ENCODE results near the gene SPIRE2.

Gene SPIRE2

GRCh38 chr16:89845417-89845816 lies 17.1 kb downstream of the SPIRE2 start:
- Histone ChIP-seq H2BK120ac (ENCODE audit: low read depth, low read length) (no peak overlapping the region), H3K23ac (ENCODE audit: low read length) (no peak overlapping the region), H3K79me1 (ENCODE audit: low read length) (no peaks in the 10 kb centered on the region), H3K27me3 (ENCODE audit: insufficient read depth, low read length, poor library complexity) (no peaks in the 10 kb centered on the region), H4K8ac (ENCODE audit: low read depth, low read length) (no peak overlapping the region), H2BK5ac (ENCODE audit: low read length) (no peak overlapping the region), H3K27ac (ENCODE audit: low read depth, low read length) (no peak overlapping the region), H3K36me3 (ENCODE audit: control insufficient read depth, insufficient read depth, low read length) (no peaks in the 10 kb centered on the region), H2AK5ac (ENCODE audit: low read length) (no peak overlapping the region), H3K18ac (ENCODE audit: low read length) (no peak overlapping the region), H3K9ac (ENCODE audit: low read length) (no peak overlapping the region), H3K4me2 (ENCODE audit: low read length) (no peak overlapping the region), H3K4me1 (ENCODE audit: control insufficient read depth, low read depth, low read length) (no peaks in the 10 kb centered on the region), H3K4me3 (ENCODE audit: low read length) (no peak overlapping the region), H4K5ac (ENCODE audit: low read length) (no peak overlapping the region), H3K4ac (ENCODE audit: low read depth, low read length) (no peak overlapping the region), H2BK15ac (replicated peaks; ENCODE audit: low read depth) (no peak overlapping the region), H3K79me2 (ENCODE audit: control insufficient read depth, insufficient read depth, low read length) (no peaks in the 10 kb centered on the region), H3K56ac (ENCODE audit: low read length) (no peak overlapping the region)
- WGBS (ENCODE audit: extremely low coverage, insufficient coverage, low lambda C conversion rate) = no CpG with 5 or more reads among the region's 13 CpGs
- DNase-seq = no peak

DNA sequence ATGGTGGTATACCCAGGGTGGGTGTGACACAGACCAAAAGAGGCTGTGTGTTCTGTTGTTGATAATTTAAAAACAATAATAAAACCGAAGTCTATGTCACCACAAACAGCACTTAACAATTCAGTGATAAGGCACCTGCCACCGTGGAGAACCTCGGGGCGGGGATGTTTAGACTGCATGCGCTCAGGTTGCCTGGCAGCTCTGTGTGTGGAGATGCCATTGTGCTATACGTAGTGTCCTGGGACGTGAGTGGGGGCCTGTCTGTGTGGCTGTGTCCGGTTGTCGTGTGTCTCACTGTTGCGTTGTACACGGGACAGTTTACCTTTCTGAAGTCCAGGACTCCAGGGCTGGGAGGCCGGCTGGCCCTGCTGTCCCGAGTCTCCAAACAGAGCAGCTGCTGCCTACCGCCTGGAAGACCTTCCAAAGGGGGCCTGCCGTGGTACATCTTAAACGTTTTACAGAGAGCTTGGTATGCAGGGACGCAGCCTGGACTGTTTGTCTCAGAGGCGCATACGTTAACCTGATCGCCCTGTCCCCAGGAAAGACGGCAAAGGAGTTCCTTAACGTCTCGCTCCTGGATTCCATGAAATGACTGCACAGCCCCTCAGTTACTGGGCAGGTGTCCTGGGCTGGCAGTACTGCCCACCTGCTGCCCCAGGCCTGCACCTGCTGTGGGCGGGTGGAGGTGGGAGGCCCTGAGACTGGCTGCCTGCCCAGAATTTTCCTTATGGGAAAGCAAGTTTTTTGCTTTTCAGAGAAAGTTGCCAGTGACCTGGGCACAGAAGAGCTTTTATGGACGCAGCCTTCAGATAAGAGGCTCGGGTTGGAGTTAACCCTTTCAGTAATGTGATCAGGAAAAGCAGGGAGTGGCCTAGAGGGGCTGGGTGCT lies 19.0 kb downstream of the SPIRE2 start:
- no peak overlapping the region for H2AK5ac ChIP-seq (ENCODE audit: low read length)
- H3K4ac ChIP-seq (ENCODE audit: low read depth, low read length) = no peak overlapping the region
- H2BK120ac ChIP-seq (ENCODE audit: low read depth, low read length) = no peak overlapping the region
- H3K27ac ChIP-seq (ENCODE audit: low read depth, low read length) = no peak overlapping the region
- H3K79me1 ChIP-seq (ENCODE audit: low read length) = no peaks in the 10 kb centered on the region
- H4K5ac ChIP-seq (ENCODE audit: low read length) = no peak overlapping the region
- H3K23ac ChIP-seq (ENCODE audit: low read length) = no peak overlapping the region
- no peaks in the 10 kb centered on the region for H3K4me1 ChIP-seq (ENCODE audit: control insufficient read depth, low read depth, low read length)
- H3K36me3 ChIP-seq (ENCODE audit: control insufficient read depth, insufficient read depth, low read length) = no peaks in the 10 kb centered on the region
- H3K18ac ChIP-seq (ENCODE audit: low read length) = no peak overlapping the region
- no peak overlapping the region for H3K9ac ChIP-seq (ENCODE audit: low read length)
- no peak overlapping the region for H3K4me3 ChIP-seq (ENCODE audit: low read length)
- no CpG with 5 or more reads among the region's 26 CpGs for WGBS (ENCODE audit: extremely low coverage, insufficient coverage, low lambda C conversion rate)
- H3K27me3 ChIP-seq (ENCODE audit: insufficient read depth, low read length, poor library complexity) = no peaks in the 10 kb centered on the region
- H4K8ac ChIP-seq (ENCODE audit: low read depth, low read length) = no peak overlapping the region
- H3K56ac ChIP-seq (ENCODE audit: low read length) = no peak overlapping the region
- H3K4me2 ChIP-seq (ENCODE audit: low read length) = no peak overlapping the region
- no peaks in the 10 kb centered on the region for H3K79me2 ChIP-seq (ENCODE audit: control insufficient read depth, insufficient read depth, low read length)
- no peak overlapping the region for H2BK15ac ChIP-seq (replicated peaks; ENCODE audit: low read depth)
- no peak overlapping the region for H2BK5ac ChIP-seq (ENCODE audit: low read length)
- no peak for DNase-seq

DNA sequence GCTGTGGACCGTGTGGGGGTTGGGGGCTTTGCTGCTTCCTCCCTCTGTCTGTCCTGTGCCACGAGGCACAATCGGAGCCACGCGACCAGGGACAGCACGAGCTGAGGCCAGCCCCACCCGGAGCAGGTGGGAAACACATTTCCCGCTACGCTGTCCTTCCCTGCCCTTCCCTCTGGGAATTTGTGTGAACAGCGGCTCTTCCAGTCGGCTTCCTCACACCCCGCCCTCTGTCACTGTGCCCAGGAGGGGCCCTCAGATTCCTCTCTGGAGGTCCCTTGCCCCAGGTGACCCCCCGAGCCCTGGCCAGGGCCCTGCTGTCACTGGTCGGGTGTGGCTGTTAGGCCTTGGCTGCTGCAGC lies 19.6 kb downstream of the SPIRE2 start:
- Histone ChIP-seq H3K27ac (ENCODE audit: low read depth, low read length) (no peak overlapping the region), H3K18ac (ENCODE audit: low read length) (no peak overlapping the region), H3K23ac (ENCODE audit: low read length) (no peak overlapping the region), H2AK5ac (ENCODE audit: low read length) (no peak overlapping the region), H4K8ac (ENCODE audit: low read depth, low read length) (no peak overlapping the region), H3K79me1 (ENCODE audit: low read length) (no peaks in the 10 kb centered on the region), H3K36me3 (ENCODE audit: control insufficient read depth, insufficient read depth, low read length) (no peaks in the 10 kb centered on the region), H3K4me1 (ENCODE audit: control insufficient read depth, low read depth, low read length) (no peaks in the 10 kb centered on the region), H4K5ac (ENCODE audit: low read length) (no peak overlapping the region), H3K9ac (ENCODE audit: low read length) (no peak overlapping the region), H2BK120ac (ENCODE audit: low read depth, low read length) (no peak overlapping the region), H3K4me2 (ENCODE audit: low read length) (no peak overlapping the region), H2BK5ac (ENCODE audit: low read length) (no peak overlapping the region), H3K27me3 (ENCODE audit: insufficient read depth, low read length, poor library complexity) (no peaks in the 10 kb centered on the region), H3K79me2 (ENCODE audit: control insufficient read depth, insufficient read depth, low read length) (no peaks in the 10 kb centered on the region), H3K4ac (ENCODE audit: low read depth, low read length) (no peak overlapping the region), H2BK15ac (replicated peaks; ENCODE audit: low read depth) (no peak overlapping the region), H3K56ac (ENCODE audit: low read length) (no peak overlapping the region), H3K4me3 (ENCODE audit: low read length) (no peak overlapping the region)
- WGBS (ENCODE audit: extremely low coverage, insufficient coverage, low lambda C conversion rate) = no CpG with 5 or more reads among the region's 14 CpGs
- DNase-seq = no peak

- H3K18ac ChIP-seq (ENCODE audit: low read length) = no peak overlapping the region
- H4K8ac ChIP-seq (ENCODE audit: low read depth, low read length) = no peak overlapping the region
- H2AK5ac ChIP-seq (ENCODE audit: low read length) = no peak overlapping the region
- H2BK5ac ChIP-seq (ENCODE audit: low read length) = no peak overlapping the region
- H2BK15ac ChIP-seq (replicated peaks; ENCODE audit: low read depth) = no peak overlapping the region
- no peak overlapping the region for H3K9ac ChIP-seq (ENCODE audit: low read length)
- H3K36me3 ChIP-seq (ENCODE audit: control insufficient read depth, insufficient read depth, low read length) = no peaks in the 10 kb centered on the region
- no peak overlapping the region for H3K56ac ChIP-seq (ENCODE audit: low read length)
- no peaks in the 10 kb centered on the region for H3K79me1 ChIP-seq (ENCODE audit: low read length)
- H3K4me2 ChIP-seq (ENCODE audit: low read length) = no peak overlapping the region
- no peak overlapping the region for H3K27ac ChIP-seq (ENCODE audit: low read depth, low read length)
- no peak overlapping the region for H4K5ac ChIP-seq (ENCODE audit: low read length)
- no CpG with 5 or more reads among the region's 11 CpGs for WGBS (ENCODE audit: extremely low coverage, insufficient coverage, low lambda C conversion rate)
- no peak overlapping the region for H2BK120ac ChIP-seq (ENCODE audit: low read depth, low read length)
- no peak overlapping the region for H3K4ac ChIP-seq (ENCODE audit: low read depth, low read length)
- H3K79me2 ChIP-seq (ENCODE audit: control insufficient read depth, insufficient read depth, low read length) = no peaks in the 10 kb centered on the region
- no peak for DNase-seq
- H3K27me3 ChIP-seq (ENCODE audit: insufficient read depth, low read length, poor library complexity) = no peaks in the 10 kb centered on the region
- H3K4me1 ChIP-seq (ENCODE audit: control insufficient read depth, low read depth, low read length) = no peaks in the 10 kb centered on the region
- H3K4me3 ChIP-seq (ENCODE audit: low read length) = no peak overlapping the region
- no peak overlapping the region for H3K23ac ChIP-seq (ENCODE audit: low read length)
Observed at GRCh38 chr16:89848974-89849373, 20.7 kb downstream of the SPIRE2 start.

DNA sequence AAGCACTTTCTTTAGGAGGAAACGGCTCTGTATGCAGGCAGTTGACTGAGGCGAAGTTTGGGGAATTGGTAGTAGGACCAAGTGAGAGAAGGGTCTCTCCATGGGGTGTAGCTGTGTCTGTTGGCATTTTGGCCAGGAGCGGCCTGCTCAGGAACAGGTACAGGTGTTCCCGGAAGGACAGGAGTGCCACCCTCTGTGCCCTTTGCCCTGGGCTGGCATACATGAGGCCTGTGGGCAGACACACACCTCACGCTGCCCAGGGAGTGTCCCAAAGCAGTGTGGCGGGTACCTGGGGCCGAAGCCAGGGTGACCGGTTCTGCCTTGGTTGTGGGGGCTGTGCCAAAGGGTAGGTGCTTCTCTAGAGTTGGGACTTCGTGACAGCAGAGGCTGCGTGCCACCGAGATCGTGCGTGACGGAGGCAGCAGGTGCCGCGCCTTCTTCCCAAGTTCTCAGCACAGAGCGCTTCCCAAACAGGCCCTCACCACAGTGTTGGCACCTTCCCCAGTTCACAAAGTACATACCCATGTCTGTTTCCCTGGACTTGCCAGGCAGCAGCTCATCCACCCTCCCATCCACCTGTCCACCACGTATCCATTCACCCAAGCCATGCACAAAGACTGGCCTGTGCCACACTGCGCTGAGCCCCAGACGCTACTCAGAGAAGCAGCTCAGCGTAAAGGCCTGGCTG lies 25.2 kb downstream of the SPIRE2 start:
- Histone ChIP-seq H3K79me2 (ENCODE audit: control insufficient read depth, insufficient read depth, low read length) (no peaks in the 10 kb centered on the region), H2BK5ac (ENCODE audit: low read length) (no peak overlapping the region), H3K56ac (ENCODE audit: low read length) (no peak overlapping the region), H3K27me3 (ENCODE audit: insufficient read depth, low read length, poor library complexity) (no peaks in the 10 kb centered on the region), H3K23ac (ENCODE audit: low read length) (no peak overlapping the region), H4K5ac (ENCODE audit: low read length) (no peak overlapping the region), H2BK15ac (replicated peaks; ENCODE audit: low read depth) (no peak overlapping the region), H3K9ac (ENCODE audit: low read length) (no peak overlapping the region), H3K27ac (ENCODE audit: low read depth, low read length) (no peak overlapping the region), H3K4me1 (ENCODE audit: control insufficient read depth, low read depth, low read length) (no peaks in the 10 kb centered on the region), H3K79me1 (ENCODE audit: low read length) (no peaks in the 10 kb centered on the region), H3K18ac (ENCODE audit: low read length) (no peak overlapping the region), H4K8ac (ENCODE audit: low read depth, low read length) (no peak overlapping the region), H2BK120ac (ENCODE audit: low read depth, low read length) (no peak overlapping the region), H3K4ac (ENCODE audit: low read depth, low read length) (no peak overlapping the region), H2AK5ac (ENCODE audit: low read length) (no peak overlapping the region), H3K4me2 (ENCODE audit: low read length) (no peak overlapping the region), H3K36me3 (ENCODE audit: control insufficient read depth, insufficient read depth, low read length) (no peaks in the 10 kb centered on the region), H3K4me3 (ENCODE audit: low read length) (no peak overlapping the region)
- no peak for DNase-seq
- no CpG with 5 or more reads among the region's 21 CpGs for WGBS (ENCODE audit: extremely low coverage, insufficient coverage, low lambda C conversion rate)
